RPMI8226 (cell line): Measurements from ENCODE around the gene SOX6.
"Not testable (repeated sequence)": the region's sequence is repeated elsewhere in the genome, so short reads cannot be mapped to it uniquely, and the experiment has no call there.

ENCODE experiments used
- DNase-seq: peaks from one replicate; pipeline ENCODE4 v3.0.0-alpha.2; 2015

Gene SOX6

DNA sequence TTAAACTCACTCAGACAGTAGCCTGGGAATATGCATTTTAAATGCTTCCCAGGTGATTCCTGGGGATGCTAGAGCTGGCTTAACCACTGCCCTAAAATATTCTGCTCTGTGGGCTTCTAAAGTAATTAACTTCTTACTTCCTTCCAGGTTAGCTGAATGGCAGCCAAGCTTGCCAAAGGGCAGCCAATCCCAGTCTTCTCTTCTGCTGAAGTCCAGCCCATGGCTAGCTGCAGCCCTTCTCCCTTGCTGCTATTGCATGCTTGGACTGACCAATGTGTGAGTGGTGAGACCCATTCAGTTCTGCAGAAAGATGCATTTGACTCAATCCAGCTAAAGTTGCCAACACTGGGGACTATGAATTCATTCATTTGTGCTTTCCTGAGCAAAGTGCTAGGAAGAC, 411.9 kb downstream of the SOX6 start:
- no peak for DNase-seq

DNA sequence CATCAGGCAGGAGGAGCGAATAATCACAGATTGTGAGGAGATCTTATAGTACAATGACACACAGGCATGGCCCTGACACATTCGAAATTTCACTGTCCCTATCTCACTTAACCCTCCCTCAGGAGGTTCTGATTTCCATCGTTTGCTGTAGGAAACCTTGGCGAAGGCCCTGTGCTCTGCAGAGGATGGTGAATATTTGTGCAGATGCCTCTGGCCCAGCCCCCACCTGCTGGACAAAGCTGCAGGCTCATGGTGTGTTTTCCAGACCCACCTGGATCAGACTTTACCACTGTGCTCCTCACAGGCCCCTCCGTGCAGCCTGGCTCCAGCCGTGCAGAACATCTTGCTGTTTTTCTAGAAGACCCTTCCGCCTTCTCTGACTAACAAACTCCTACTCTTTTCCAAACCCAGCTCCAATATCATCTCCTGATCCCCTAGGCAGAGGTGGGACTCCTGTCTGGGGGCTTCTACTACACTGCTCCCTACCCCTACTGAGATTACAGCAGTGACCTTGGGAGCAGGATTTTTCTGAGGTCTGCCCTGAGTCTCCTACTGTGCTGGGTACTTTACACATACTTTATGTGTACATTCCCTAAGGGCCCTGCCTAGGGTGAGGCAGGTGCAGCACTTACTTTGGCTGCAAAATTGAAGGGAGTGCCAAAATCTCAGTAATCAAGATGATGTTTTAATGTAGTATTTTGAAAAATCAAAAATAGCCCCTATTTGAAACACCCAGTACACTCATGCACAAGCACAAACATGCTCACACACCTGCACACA, 412.7 kb downstream of the SOX6 start:
- no peak for DNase-seq

DNA sequence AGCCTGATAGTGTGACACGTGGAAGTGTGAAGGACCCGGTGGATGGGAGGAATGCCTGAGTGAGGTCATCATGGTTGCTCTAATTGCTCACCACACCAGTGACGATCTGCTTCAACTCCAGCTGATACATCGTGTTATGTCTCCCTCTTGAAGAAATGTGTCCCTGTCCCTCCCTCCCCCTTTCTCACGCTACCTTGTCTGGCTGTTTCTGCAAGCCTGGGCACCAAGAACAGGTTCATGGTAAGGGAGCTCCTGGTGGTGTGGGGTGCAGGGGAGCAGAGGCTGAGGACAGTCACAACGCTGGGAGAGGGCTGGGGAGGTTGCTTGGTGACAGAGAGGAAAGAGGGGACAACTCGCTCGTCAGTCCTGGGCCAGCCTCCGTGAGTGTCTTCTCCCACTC, 413.4 kb downstream of the SOX6 start:
- no peak for DNase-seq

- no peak for DNase-seq
Observed at GRCh38 chr11:15942126-15942525, 414.2 kb downstream of the SOX6 start.

- DNase-seq, result peak; percentile 22
Observed at GRCh38 chr11:15941206-15941770, 415.1 kb downstream of the SOX6 start.

GRCh38 chr11:15940462-15941205, 415.7 kb downstream of the SOX6 start:
- no peak for DNase-seq

GRCh38 chr11:15938983-15939382, 417.4 kb downstream of the SOX6 start:
- DNase-seq, result no peak

- no peak for DNase-seq
Observed at GRCh38 chr11:15938121-15938611, 418.2 kb downstream of the SOX6 start.

DNA sequence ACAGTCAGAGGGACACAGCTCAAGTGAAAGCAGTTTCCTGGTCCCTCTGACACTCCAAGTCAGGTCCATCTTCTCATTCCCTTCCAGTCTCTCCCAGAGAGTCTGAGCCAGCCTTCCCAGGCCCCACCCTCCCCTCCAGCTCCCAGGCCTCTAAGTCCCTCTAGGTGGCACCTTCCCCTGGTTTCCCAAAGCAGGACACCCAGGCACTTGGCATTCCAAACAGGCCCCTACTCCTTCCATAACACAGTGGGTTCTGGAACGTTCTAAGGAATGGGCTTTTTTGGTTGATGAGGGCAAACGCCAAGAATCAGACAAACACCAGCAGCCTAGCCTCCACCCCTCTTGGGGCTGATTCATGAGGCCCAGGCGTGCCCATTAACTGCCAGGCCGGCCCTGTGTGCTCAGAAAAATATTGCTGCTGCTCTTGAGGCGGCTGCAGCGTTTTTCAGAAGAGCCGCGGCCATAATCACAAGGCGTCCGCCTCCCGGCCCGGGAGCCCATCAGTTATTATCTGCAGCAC, 418.7 kb downstream of the SOX6 start:
- DNase-seq, result no peak

DNA sequence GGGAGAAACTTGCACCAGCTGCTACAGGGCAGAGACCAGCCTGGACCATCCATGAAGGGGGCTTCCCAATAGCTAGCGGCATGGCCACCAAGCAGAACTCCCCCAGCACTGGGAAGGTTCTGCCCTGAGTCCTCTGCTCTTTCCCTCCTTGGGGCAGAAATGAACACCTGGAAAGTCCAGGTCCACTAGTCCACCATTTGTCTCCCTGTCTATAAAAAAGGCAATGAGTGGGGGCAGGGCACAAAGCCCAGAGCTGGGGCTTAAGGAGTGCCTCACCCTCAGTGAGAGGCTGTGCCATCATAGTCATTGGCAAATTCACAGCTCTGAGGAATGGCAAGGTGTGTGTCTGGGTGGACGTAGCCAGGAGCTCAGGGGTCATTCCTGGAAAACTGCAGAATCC, 420.3 kb downstream of the SOX6 start:
- DNase-seq, result no peak

GRCh38 chr11:15935373-15935772, 421.0 kb downstream of the SOX6 start:
- no peak for DNase-seq

- no peak for DNase-seq
Observed at GRCh38 chr11:15933886-15934625, 422.3 kb downstream of the SOX6 start.

- DNase-seq, result no peak
Observed at GRCh38 chr11:15932417-15932816, 423.9 kb downstream of the SOX6 start.

- DNase-seq, result no peak
Observed at GRCh38 chr11:15931497-15931896, 424.8 kb downstream of the SOX6 start.

DNA sequence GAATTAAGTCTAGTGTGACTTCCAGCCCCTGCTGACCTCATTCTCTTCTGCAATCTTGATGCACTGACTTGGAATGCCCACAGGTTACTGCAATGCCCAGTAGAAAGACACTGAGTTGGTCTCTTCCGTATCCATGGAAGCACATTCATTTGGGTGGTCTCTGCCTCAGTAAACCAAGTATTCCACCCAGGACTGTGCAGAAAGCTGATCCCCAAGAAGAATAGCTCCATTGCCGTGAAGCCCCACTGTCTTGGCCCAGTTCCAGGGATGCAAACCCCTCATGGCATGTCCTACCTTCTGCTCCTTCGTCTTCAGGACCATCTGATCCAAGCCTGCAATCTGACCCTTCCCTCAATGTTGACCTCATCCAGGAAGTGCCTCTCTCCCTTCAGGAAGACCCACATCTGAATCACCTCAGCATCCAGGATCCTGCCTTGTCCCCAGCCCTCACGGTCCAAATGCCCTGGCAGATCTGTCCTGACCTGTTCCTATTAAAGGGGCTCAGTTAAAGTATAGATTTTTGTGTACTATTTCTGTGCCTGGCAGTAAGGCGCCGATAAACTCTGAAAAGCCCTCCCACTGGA, 425.8 kb downstream of the SOX6 start:
- no peak for DNase-seq

DNA sequence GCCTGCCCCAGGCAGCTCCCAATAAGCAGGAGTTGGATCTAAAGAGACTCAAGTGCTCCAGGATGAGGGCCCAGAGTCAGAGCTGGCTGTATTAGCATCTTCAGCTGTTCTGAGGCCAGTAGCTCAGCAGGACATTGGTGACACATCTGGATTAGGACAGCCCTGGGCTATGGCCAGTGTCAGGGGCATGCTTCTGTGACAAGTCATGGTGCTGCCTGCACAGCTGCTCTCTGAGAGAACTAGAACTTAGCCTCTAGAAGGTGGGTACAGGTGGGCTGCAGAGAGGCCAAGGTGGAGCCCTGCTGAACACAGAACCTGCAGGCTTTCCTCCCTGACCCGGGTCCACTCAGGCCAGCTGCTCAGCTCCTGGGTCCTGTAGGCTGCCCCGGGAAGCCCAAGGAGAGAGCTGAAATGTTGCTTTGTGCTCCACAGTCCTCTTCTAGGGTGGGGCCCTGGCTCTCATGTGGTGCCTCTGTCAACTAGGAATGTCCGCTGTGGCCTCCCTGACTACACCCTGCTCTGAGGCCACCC, 426.9 kb downstream of the SOX6 start:
- no peak for DNase-seq

- DNase-seq, result no peak
Observed at GRCh38 chr11:15927864-15928217, 428.5 kb downstream of the SOX6 start.

DNA sequence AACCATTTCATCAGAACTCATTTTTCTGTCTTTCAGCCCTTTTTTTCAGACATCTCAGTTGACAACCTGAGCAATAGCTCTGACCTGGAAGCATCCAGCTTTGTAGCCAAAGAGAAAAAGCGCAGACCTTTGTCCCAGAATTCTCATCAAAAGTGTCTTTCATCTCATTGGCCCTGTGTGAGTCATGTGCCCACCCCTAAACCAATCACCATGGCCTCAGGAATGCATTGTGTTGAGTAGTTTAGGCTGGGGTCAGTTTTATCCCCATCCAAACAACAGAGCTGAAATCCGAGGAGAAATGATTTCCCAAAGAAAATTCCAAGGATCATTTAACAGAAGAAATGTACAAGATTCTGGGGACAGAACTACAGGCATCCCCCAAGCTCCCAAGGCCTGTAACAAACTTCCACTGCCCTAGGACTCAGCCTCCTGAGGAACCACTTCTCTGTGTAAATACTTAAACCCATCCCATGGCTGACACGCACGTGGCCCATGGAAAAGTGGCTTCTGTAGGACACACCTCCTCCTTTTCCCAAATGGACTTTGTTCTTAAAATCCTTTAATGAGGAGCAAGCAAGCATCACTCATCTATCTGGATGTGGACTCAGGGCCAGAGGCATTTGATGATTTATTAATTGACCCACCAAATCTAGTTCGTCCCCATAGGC, 429.0 kb downstream of the SOX6 start:
- DNase-seq, result no peak

DNA sequence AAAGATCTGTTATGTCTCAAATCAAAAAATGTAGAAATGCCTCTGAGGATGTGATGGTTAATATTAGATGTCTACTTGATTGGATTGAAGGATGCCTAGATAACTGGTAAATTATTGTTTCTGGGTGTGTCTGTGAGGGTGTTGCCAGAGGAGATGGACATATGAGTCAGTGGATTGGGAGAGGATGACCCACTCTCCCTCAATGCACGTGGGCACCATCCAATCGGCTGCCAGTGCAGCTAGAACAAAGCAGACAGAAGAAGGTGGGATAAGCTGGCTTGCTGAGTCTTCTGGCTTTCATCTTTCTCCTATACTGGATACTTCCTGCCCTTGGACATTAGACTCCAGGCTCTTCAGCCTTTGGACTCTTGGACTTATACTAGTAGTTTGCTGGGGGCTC, 430.3 kb downstream of the SOX6 start:
- no peak for DNase-seq

DNA sequence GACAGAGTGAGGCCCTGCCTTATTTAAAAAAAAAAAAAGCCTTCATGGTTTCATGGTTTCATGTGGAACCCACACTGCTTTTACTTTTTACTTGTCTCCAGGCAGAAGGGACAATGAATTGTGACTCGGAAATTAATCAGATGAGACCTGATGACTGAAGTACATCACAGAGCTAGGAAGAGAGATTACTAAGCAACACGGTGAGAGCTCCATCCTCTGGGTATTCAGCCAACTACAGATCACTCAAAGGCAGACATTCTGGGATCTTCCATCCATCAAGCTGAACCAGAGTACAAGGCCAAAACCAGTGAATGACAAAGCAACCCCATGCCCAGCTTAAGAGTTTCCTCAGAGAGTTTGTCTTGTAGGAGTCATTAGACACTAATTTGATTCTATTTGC, 433.2 kb downstream of the SOX6 start:
- DNase-seq, result no peak

- DNase-seq, result not testable (repeated sequence)
Observed at GRCh38 chr11:15922745-15923144, 433.6 kb downstream of the SOX6 start.
